Posterior cingulate gyrus (tissue), 11 donors: Measurements from ENCODE around the gene MYO1G.
"Not testable (repeated sequence)": the region's sequence is repeated elsewhere in the genome, so short reads cannot be mapped to it uniquely, and the experiment has no call there.

Experiments
- DNase-seq, 10 donors: peaks; one replicate each; pipeline versions ENCODE4 v3.0.0 to v3.0.0-alpha.2; 2020 to 2021; ENCODE audit warnings: mixed read lengths in 3 of 10
- intact Hi-C: fragments of 100-400 bp; cut with DNase I; formaldehyde crosslinking; loops from one replicate; pipeline ENCODE4 v1.15.1; 2023

The MYO1G gene

GRCh38 chr7:44978511-44979366 is at the start of gene MYO1G:
Gene MYO1G, minus strand, starts transcription at chr7:44979015. Its CDS starts 54 bp downstream, at chr7:44978961.
- intact Hi-C loops: no loop called here
- DNase-seq: peak in 3 of 10 donors; percentile 59 to 79 (median 77)

GRCh38 chr7:45028138-45028919 is 49.5 kb upstream of the MYO1G start:
- intact Hi-C loops: no loop called here
- DNase-seq: no peak

DNA sequence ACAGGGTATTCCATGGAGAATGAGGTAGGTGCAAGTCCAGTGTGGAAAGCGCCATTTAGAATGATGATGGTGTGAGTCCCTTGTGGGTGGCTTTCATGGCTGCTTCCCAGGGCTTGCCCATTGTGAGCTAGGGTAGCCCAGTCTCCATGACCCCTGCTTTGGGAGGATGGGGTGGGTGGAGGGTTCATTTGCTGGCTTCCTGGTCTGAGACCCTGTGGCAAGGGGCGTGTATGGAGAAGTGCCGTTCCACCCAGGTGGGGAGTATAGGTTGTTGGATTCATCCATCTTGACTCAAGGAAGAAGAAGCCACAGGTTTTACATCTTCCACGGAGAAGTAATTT is 48.9 kb upstream of the MYO1G start:
- intact Hi-C loops: no loop called here
- DNase-seq: no peak

- intact Hi-C loops: no loop called here
- DNase-seq: no peak
Observed at GRCh38 chr7:45026984-45027773, 48.4 kb upstream of the MYO1G start.

DNA sequence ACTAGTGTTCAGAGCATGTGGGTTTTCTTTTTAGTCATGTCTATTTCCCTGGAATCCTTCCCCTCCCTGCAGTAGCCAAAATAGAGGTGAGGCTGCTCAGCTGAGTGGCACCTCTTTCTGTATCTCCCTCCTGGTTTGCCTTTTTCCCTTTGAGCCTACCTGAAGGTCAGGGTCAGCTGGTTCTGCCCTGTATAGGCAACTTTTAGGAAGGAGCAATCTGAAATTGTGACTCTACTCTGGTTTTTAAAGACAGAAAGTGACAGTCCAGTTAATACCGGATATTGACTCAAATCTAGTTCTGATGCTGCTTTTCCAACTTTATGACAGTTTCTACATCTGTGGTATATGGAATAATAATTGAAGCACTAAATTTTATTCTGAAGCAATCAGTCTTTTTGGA is 47.2 kb upstream of the MYO1G start:
- intact Hi-C loops: no loop called here
- DNase-seq: no peak

GRCh38 chr7:45025473-45025872 is 46.7 kb upstream of the MYO1G start:
- intact Hi-C loops, DNase-seq: not testable (repeated sequence)

DNA sequence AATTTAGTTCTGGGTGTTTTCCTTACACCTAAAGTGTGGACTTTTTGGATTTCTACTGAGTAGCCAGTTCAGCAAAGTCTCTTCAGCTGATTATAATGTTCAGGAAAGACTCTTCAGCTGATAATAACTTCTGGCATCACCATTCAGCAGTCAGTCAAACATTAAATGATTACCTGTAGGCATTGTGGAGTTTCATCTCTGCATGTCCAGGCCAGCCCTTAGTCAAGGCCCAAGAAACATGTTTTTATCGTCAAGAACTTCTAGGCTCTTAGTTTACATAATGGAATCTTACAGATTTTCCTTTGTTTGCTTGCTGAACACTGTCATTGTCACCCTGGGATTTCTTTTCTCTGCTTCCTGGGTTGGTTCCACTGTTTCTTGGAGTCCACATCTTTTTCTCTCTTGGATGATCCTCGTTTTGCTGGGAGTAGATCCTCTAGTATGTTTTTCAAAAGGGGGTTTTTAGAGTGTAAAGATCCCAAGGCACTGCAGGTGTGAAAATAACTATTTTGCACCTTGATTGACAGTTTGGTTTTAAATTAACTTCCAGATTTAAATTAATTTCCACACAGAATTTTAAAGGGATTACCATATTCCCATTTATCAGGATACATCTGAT is 45.4 kb upstream of the MYO1G start:
- intact Hi-C loops: no loop called here
- no peak for DNase-seq

DNA sequence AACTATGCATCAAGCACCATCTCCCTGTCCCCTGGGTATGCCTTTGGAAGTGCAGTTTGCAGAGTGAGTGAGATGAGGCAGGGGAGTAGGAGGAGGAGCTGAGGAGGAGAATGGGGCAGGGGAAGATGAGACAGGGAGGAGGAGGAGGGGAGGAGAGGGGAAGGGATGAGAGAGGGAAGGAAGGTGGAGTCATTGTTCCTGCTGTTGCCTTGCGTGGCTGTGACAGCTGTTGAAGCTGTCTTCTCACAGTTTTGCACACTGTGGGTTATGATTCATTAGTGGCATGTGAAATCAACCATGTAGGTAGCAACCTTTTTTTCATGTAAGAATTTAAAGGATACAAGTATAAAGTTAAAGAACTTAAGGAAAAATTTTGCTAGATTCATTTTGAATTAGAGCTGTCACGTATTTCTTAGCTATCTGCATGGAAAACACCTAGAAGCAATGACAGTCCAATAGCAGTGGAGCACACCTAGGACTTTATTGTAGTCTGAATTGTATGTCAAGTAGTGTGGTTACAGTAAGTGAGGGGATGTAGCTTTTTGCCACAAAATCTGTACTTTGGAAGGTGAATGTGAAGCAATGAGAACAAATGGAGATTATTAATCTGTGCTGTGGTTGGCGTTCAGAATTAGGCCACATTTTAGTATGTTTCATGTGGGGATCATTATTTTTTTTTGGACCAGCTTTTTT is 42.9 kb upstream of the MYO1G start:
- DNase-seq: no peak
- intact Hi-C loops: no loop called here

DNA sequence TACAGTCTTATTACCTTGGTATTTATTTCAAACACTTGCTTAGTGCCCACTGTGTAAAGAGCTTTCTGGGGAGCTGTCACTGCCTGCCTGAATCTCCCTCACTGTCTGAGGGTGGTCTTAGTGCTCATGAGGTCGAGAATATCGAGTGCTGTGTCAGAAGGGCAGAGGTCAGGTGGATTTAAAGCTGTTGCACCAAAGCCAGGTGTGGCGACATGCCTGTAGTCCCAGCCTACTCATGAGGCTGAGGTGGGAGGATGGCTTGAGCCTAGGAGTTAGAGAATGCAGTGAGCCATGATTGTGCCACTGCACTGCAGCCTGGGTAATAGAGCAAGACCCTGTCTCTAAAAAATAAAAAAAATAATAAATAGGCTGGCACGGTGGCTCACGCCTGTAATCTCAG is 42.1 kb upstream of the MYO1G start:
- intact Hi-C loops: no loop called here
- DNase-seq: no peak

GRCh38 chr7:45017253-45017652 is 38.4 kb upstream of the MYO1G start:
- intact Hi-C loops: no loop called here
- no peak for DNase-seq

DNA sequence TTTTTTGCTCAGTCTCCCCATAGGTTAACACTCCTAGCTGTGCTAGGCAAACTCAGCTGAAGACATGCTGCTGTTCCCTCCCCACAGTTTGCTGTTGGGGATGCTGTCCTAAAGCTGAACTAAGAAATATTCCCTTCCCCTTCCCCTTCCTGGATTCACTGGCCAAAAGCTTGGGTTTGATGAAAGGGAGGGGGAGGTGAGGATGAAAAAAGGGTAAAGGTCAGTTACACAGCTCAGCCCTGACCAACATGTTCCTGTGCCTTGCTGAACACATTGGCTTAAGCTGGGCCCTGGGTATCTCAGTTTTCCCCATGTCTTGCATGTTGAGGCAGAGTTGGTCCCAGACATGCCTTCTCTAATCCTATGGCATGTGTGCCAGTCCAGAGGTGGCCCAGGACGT is 36.5 kb upstream of the MYO1G start:
- intact Hi-C loops: no loop called here
- no peak for DNase-seq

- no peak for DNase-seq
- intact Hi-C loops: no loop called here
Observed at GRCh38 chr7:45013465-45013967, 34.7 kb upstream of the MYO1G start.

DNA sequence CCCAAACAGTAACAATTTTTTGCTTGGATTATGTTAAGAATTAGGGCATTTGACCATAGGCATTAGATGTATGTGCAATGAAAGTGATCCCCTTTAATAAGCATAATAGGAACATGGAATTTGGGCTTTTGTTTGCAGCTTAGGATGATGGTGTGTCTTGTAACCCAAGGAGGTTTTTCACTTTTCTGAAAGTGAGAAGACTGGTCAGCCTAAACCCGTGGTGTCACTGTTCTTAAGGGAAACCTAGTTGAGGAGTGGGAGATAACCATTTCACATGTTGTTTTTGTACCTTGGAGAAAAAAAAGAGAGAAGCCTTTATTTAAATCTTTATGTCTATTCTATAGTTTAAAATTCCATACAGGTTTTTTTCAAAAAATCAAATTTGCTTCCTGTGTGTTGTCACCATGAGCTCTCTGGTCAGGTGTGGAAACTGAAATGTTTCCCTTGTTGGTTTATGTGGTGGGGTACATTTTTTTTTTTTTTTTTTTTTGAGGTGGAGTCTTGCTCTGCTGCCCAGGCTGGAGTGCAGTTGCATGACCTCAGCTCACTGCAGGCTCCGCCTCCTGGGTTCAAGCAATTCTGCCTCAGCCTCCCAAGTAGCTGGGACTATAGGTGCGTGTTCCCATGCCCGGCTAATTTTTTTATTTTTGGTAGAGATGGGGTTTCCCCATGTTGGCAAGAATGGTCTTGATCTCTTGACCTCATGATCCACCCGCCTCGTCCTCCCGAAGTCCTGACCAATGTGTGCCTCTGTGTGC is 28.9 kb upstream of the MYO1G start:
- intact Hi-C loops: no loop called here
- DNase-seq: no peak

DNA sequence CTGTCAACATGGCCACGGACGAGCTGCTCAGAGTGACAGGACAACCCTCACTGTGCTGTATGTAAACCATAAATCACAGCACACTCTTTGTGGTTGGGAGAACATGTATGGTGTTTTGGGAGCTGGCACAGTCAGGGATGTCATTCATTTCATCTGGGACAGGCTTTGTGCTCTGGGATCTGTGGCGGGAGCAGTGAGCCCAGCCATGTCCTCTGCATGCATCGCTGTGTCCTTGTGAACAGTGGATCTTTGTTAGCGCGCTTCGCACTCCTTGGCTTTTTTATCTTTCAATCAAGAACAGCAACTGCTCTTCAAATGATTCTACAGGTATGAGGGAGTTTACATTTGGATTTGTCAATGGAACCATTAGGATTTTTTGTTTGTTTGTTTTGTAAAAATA is 28.3 kb upstream of the MYO1G start:
- intact Hi-C loops: no loop called here
- peak in 3 of 10 donors; percentile 37 to 87 (median 47) for DNase-seq

DNA sequence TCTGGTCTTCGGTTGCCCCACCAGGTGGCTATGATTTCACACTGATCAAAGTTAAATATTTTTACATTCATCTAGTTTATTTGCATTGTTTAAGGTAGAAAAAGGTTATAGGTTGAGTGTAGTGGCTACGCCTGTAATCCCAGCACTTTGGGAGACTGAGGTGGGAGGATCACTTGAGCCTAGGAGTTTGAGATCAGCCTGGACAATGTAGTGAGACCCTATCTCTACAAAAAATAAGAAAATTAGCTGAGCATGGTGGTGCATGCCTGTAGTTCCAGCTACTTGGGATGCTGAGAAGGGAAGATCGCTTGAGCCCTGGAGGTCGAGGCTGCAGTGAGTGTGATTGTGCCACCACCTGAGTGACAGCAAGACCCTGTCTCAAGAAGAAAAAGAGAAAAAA is 25.0 kb upstream of the MYO1G start:
- DNase-seq: no peak
- intact Hi-C loops: loop anchor here (5.0 kb wide), 2 partner anchors 84 to 109 kb away; partner anchors contain the start of genes NACAD and TBRG4

- intact Hi-C loops: loop anchor here (2.0 to 5.0 kb wide), 3 partner anchors 15 to 110 kb away; partner anchors contain the start of genes NACAD and TBRG4
- DNase-seq: no peak
Observed at GRCh38 chr7:45001826-45002225, 23.0 kb upstream of the MYO1G start.

- DNase-seq: no peak
- intact Hi-C loops: loop anchor here (2.0 to 5.0 kb wide), 3 partner anchors 14 to 111 kb away; partner anchors contain the start of genes NACAD and TBRG4
Observed at GRCh38 chr7:45001138-45001694, 22.4 kb upstream of the MYO1G start.
